SU-DHL-6 (cell line): ENCODE data around the gene PIGN.

ENCODE experiments used
- EZH2phosphoT487 ChIP-seq: fragments of 200-600 bp; sonication (generic), shearing (Covaris generic); conservative IDR thresholded peaks from 2 replicates; pipeline ENCODE4 v1.6.1; 2018; ENCODE audit warnings: mild to moderate bottlenecking, antibody characterized with exemption, low read length, moderate library complexity, mixed read lengths
- TF ChIP-seq, protein P1 (sequence below): fragments of 200-600 bp; sonication (generic); IDR thresholded peaks from one replicate; pipeline ENCODE4 v1.5.1; 2017; ENCODE audit warnings: antibody characterized with exemption, mild to moderate bottlenecking, low read length, moderate library complexity; ENCODE audit not compliant: insufficient read depth, poor library complexity, severe bottlenecking

DNA sequence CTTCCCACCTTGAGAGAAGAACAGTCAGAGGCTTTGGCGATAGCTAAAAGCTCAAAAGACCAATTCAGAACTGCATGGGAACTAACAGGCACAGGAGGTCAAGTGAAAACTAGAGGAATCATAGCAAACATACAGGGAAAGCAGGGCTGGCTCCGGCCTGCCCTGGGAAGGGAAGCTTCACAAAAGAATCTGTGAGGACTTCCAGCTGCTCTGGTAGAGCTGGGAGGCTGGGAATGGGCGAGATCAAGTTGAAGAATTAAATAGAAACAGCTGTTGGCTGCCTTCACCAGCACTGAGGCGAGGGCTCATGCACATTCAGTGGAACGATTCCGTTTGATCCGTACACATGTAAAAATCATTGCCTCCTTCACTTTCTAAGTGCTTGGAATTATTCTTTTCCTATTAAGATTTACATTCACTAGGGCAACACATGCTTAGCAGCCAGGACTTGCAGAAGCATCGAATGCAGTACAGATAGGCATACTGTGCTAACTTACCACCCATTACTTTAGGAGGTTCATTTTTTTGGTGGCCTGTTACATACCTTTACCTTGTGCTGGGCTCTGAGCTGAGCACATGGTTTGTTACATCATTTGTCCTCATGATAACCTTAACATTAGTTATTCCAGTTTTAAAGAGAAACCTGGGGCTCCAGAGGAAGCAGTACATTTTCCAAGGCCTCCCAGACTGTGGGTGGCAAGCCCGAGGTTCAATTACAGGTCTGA lies 168.7 kb downstream of the PIGN start:
- TF ChIP-seq, protein P1, sequence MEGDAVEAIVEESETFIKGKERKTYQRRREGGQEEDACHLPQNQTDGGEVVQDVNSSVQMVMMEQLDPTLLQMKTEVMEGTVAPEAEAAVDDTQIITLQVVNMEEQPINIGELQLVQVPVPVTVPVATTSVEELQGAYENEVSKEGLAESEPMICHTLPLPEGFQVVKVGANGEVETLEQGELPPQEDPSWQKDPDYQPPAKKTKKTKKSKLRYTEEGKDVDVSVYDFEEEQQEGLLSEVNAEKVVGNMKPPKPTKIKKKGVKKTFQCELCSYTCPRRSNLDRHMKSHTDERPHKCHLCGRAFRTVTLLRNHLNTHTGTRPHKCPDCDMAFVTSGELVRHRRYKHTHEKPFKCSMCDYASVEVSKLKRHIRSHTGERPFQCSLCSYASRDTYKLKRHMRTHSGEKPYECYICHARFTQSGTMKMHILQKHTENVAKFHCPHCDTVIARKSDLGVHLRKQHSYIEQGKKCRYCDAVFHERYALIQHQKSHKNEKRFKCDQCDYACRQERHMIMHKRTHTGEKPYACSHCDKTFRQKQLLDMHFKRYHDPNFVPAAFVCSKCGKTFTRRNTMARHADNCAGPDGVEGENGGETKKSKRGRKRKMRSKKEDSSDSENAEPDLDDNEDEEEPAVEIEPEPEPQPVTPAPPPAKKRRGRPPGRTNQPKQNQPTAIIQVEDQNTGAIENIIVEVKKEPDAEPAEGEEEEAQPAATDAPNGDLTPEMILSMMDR = no peak
- no peak for TF ChIP-seq EZH2phosphoT487
